Loucy (cell line): ENCODE results near the gene APBB2.

Source experiments
- H2AFZ ChIP-seq: fragments of 200-600 bp; sonication (generic); 2 replicates; pipeline ENCODE4 v1.6.0; 2016; ENCODE audit warnings: antibody characterized with exemption, mild to moderate bottlenecking, low read length, moderate library complexity
- H3F3A ChIP-seq: fragments of 200-600 bp; 2 replicates; pipeline ENCODE4 v1.6.0; 2016; ENCODE audit warnings: antibody characterized with exemption, low read depth, mild to moderate bottlenecking
- H3K27me3 ChIP-seq: fragments of 200-600 bp; sonication (generic); 2 replicates; pipeline ENCODE4 v1.6.1; 2014; ENCODE audit warnings: low read length, mild to moderate bottlenecking; ENCODE audit not compliant: insufficient read depth, poor library complexity, severe bottlenecking
- H3K36me3 ChIP-seq: fragments of 200-600 bp; sonication (generic); 2 replicates; pipeline ENCODE4 v1.6.1; 2016; ENCODE audit warnings: low read length; ENCODE audit not compliant: insufficient read depth
- H3K4me1 ChIP-seq: fragments of 200-600 bp; sonication (generic); 2 replicates; pipeline ENCODE4 v1.5.1; 2014; ENCODE audit warnings: low read length, mild to moderate bottlenecking; ENCODE audit not compliant: insufficient read depth, poor library complexity, severe bottlenecking
- H3K4me2 ChIP-seq: fragments of 200-600 bp; sonication (generic); 2 replicates; pipeline ENCODE4 v1.6.0; 2014; ENCODE audit warnings: antibody characterized with exemption, low read length, low read depth, mild to moderate bottlenecking; ENCODE audit not compliant: poor library complexity, severe bottlenecking
- H3K4me3 ChIP-seq: fragments of 200-600 bp; sonication (generic); 2 replicates; pipeline ENCODE4 v1.5.1; 2014; ENCODE audit warnings: low read length, mild to moderate bottlenecking, mixed read lengths; ENCODE audit not compliant: poor library complexity, severe bottlenecking
- H3K79me2 ChIP-seq: fragments of 200-600 bp; sonication (generic); 2 replicates; pipeline ENCODE4 v1.6.1; 2014; ENCODE audit warnings: low read length; ENCODE audit not compliant: insufficient read depth
- H3K9ac ChIP-seq: fragments of 200-600 bp; sonication (generic); 2 replicates; pipeline ENCODE4 v1.6.0; 2014; ENCODE audit warnings: mild to moderate bottlenecking, low read depth, low read length, moderate library complexity; ENCODE audit not compliant: poor library complexity, severe bottlenecking
- H3K9me2 ChIP-seq: fragments of 200-600 bp; sonication (generic); replicated peaks from 2 replicates; pipeline ENCODE4 v1.6.1; 2016; ENCODE audit warnings: low read depth, low read length, mixed read lengths
- H3K9me3 ChIP-seq: fragments of 200-600 bp; sonication (generic); 2 replicates; pipeline ENCODE4 v1.6.1; 2014; ENCODE audit warnings: mild to moderate bottlenecking, antibody characterized with exemption, low read length, low read depth; ENCODE audit not compliant: insufficient read depth
- H4K20me1 ChIP-seq: fragments of 200-600 bp; sonication (generic); 2 replicates; pipeline ENCODE4 v1.6.0; 2014; ENCODE audit warnings: antibody characterized with exemption, low read length, mild to moderate bottlenecking; ENCODE audit not compliant: insufficient read depth, poor library complexity, severe bottlenecking
- CTCF ChIP-seq: fragments of 200-600 bp; sonication (generic); conservative IDR thresholded peaks from 2 replicates; pipeline ENCODE4 v1.5.1; 2014; ENCODE audit warnings: mild to moderate bottlenecking, antibody characterized with exemption, low read length
- EZH2phosphoT487 ChIP-seq: fragments of 200-600 bp; IDR thresholded peaks from 2 replicates; pipeline ENCODE4 v1.6.1; 2018; ENCODE audit warnings: antibody characterized with exemption, mild to moderate bottlenecking, moderate library complexity, borderline replicate concordance

APBB2 gene

DNA sequence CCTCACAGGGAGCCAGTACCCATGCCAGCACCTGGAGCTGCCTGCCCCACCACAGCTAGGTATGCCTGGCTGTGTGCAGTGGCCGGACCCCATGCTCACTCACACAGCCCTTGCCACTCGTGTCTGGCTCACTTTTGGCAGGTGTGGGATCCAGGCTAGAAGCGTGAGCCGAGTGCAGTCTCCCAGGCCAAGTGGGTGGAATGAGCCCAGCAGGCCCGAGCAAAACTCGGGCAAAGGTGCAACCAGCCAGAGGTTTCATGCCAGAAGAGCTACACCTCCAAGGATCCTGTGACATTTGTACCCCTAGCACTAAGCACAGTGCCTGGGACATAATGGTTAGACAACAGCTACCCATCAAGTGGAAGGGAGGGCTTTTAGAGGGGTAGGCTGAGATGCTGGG is 246.8 kb downstream of the APBB2 start:
- no peaks in the 10 kb centered on the region for H3K9me3 ChIP-seq
- H3K79me2 ChIP-seq: no peaks in the 10 kb centered on the region
- TF ChIP-seq EZH2phosphoT487 (no peak), CTCF (no peak)
- no peaks in the 10 kb centered on the region for H3K4me1 ChIP-seq
- no peaks in the 10 kb centered on the region for H4K20me1 ChIP-seq
- H3F3A ChIP-seq: no peaks in the 10 kb centered on the region
- H3K27me3 ChIP-seq: no peaks in the 10 kb centered on the region
- H3K9ac ChIP-seq: no peak overlapping the region
- H3K36me3 ChIP-seq: no peaks in the 10 kb centered on the region
- no peak overlapping the region for H2AFZ ChIP-seq
- H3K4me3 ChIP-seq: no peak overlapping the region
- no peak overlapping the region for H3K4me2 ChIP-seq
- no peaks in the 10 kb centered on the region for H3K9me2 ChIP-seq

DNA sequence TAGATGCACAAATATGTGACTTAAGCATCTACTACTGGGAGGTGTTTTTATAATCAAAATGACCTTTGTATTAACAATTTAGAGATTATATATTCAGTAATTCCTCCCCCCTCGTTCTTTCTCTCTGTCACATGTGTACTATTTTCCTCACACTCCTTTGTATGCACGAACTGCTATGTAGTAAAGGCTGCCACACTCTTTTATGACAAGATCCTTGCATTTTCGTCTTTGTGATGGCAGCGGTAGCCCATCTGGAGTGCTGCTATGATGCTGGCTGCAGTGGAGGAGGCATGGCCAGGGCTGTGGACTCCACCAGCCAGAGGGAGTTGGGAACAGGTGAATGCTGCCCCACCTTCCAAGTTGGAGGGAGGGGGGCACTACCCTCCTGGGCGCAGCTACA is 248.3 kb downstream of the APBB2 start:
- Histone ChIP-seq H3K9me2 (no peaks in the 10 kb centered on the region), H3K9ac (no peak overlapping the region), H3K9me3 (no peaks in the 10 kb centered on the region), H3F3A (no peaks in the 10 kb centered on the region), H3K4me3 (no peak overlapping the region), H4K20me1 (no peaks in the 10 kb centered on the region), H3K4me2 (no peak overlapping the region), H3K4me1 (no peaks in the 10 kb centered on the region), H3K36me3 (no peaks in the 10 kb centered on the region), H3K79me2 (no peaks in the 10 kb centered on the region), H3K27me3 (no peaks in the 10 kb centered on the region), H2AFZ (no peak overlapping the region)
- TF ChIP-seq CTCF: no peak
- TF ChIP-seq EZH2phosphoT487: no peak

- Histone ChIP-seq H3K9me3 (no peaks in the 10 kb centered on the region), H3K4me1 (no peaks in the 10 kb centered on the region), H3K79me2 (no peaks in the 10 kb centered on the region), H3K9ac (no peak overlapping the region), H3K4me3 (no peak overlapping the region), H3K4me2 (no peak overlapping the region), H3K9me2 (no peaks in the 10 kb centered on the region), H4K20me1 (no peaks in the 10 kb centered on the region), H3F3A (no peaks in the 10 kb centered on the region), H3K27me3 (no peaks in the 10 kb centered on the region), H3K36me3 (no peaks in the 10 kb centered on the region), H2AFZ (no peak overlapping the region)
- no peak for TF ChIP-seq EZH2phosphoT487
- TF ChIP-seq CTCF: no peak
These were observed 250.4 kb downstream of the APBB2 start for GRCh38 chr4:40963897-40964478.
